B cell (primary cell): ENCODE measurements around the gene PDHX. TPM values are rescaled to one million over a fixed set of nuclear protein-coding genes. Genes with fewer than 3 reads are reported as not detected.

ENCODE experiments used
- ATAC-seq: fragments of 200-7000 bp; cut with Tn5 transposase; one replicate; pipeline ENCODE4 v1.10.0; 2021; ENCODE audit warnings: low read depth, mild to moderate bottlenecking, moderate number of reproducible peaks, moderate library complexity
- CTCF ChIA-PET: fragments of 350-600 bp; sonication (Branson Sonifier 250); formaldehyde crosslinking; loops from one replicate; lab custom pipeline; 2021; ENCODE audit warnings: antibody characterized with exemption, inconsistent platforms; lab: Charles Lee
- POLR2A ChIA-PET: fragments of 350-600 bp; sonication (Branson Sonifier 250); formaldehyde crosslinking; loops from one replicate; lab custom pipeline; 2021; ENCODE audit warnings: antibody characterized with exemption; lab: Charles Lee
- DNase-seq: peaks from one replicate; pipeline ENCODE4 v3.0.0; 2013
- H2AFZ ChIP-seq: 2 replicates; pipeline ENCODE4 v1.6.1; 2012; ENCODE audit warnings: mild to moderate bottlenecking, low read depth, low read length; ENCODE audit not compliant: insufficient read depth, poor library complexity, severe bottlenecking
- H3K27ac ChIP-seq, 2 donors: 1 replicate in 1 of 2; 2 replicates in 1 of 2; pipeline ENCODE4 v1.5.1; 2012 to 2013; ENCODE audit warnings: low read length in 2 of 2, mild to moderate bottlenecking in 2 of 2, moderate library complexity in 1 of 2
- H3K27me3 ChIP-seq, 4 experiments: fragments of 200-600 bp in 1 of 4; sonication (generic) in 1 of 4; replicated peaks in 1 of 4; 1 replicate in 2 of 4; 2 replicates in 2 of 4; pipeline versions ENCODE4 v1.6.1 to v1.7.0; 2013 to 2016; ENCODE audit warnings: low read length in 3 of 4, mild to moderate bottlenecking in 2 of 4, mixed read lengths in 1 of 4, moderate library complexity in 1 of 4; ENCODE audit not compliant: insufficient read depth in 4 of 4, control insufficient read depth in 3 of 4; ENCODE audit errors: control extremely low read depth in 1 of 4
- H3K36me3 ChIP-seq, 2 experiments: replicated peaks in 1 of 2; 1 replicate in 1 of 2; 2 replicates in 1 of 2; pipeline versions ENCODE4 v1.6.1 to v1.7.1; 2013; ENCODE audit warnings: low read length in 1 of 2; ENCODE audit not compliant: insufficient read depth in 2 of 2, control insufficient read depth in 1 of 2; ENCODE audit errors: control extremely low read depth in 1 of 2, extremely low read depth in 1 of 2
- H3K4me1 ChIP-seq, 2 donors: fragments of 200-600 bp in 1 of 2; sonication (generic) in 1 of 2; 1 replicate in 1 of 2; 2 replicates in 1 of 2; pipeline versions ENCODE4 v1.5.1 to v1.6.1; 2013 to 2017; ENCODE audit warnings: low read length in 2 of 2; ENCODE audit not compliant: control insufficient read depth in 2 of 2, insufficient read depth in 2 of 2
- H3K4me2 ChIP-seq: replicated peaks from 2 replicates; pipeline ENCODE3; 2012; ENCODE audit warnings: mild to moderate bottlenecking, low read depth, low read length; ENCODE audit not compliant: poor library complexity, severe bottlenecking
- H3K4me3 ChIP-seq, 5 experiments: fragments of 200-600 bp in 1 of 5; sonication (generic) in 1 of 5; 1 replicate in 3 of 5; 2 replicates in 2 of 5; pipeline versions ENCODE4 v1.5.1 to v1.7.0; 2011 to 2016; ENCODE audit warnings: low read length in 4 of 5, mild to moderate bottlenecking in 4 of 5, low read depth in 2 of 5, control low read depth in 1 of 5, moderate library complexity in 1 of 5; ENCODE audit not compliant: insufficient read depth in 1 of 5; ENCODE audit errors: control extremely low read depth in 1 of 5, extremely low read depth in 1 of 5
- H3K79me2 ChIP-seq: fragments of 200-600 bp; sonication (generic); one replicate; pipeline ENCODE4 v1.6.0; 2016; ENCODE audit warnings: low read length; ENCODE audit not compliant: control insufficient read depth, insufficient read depth
- H3K9ac ChIP-seq: fragments of 200-600 bp; sonication (generic); 2 replicates; pipeline ENCODE4 v1.6.1; 2017; ENCODE audit warnings: mild to moderate bottlenecking, low read length, moderate library complexity
- H3K9me3 ChIP-seq, 3 donors: one replicate each; pipeline versions ENCODE4 v1.6.1 to v1.7.1; 2013; ENCODE audit warnings: low read length in 2 of 3; ENCODE audit not compliant: control insufficient read depth in 2 of 3, insufficient read depth in 1 of 3; ENCODE audit errors: control extremely low read depth in 1 of 3
- H4K20me1 ChIP-seq: 2 replicates; pipeline ENCODE4 v1.6.0; 2012; ENCODE audit warnings: mild to moderate bottlenecking, low read length; ENCODE audit not compliant: insufficient read depth, control insufficient read depth, poor library complexity, severe bottlenecking
- H3K27ac Mint-ChIP-seq: one replicate; pipeline ENCODE4 v1.8.0; 2021; ENCODE audit warnings: mixed read lengths
- H3K27me3 Mint-ChIP-seq: one replicate; pipeline ENCODE4 v1.8.0; 2021; ENCODE audit warnings: mixed read lengths
- H3K4me1 Mint-ChIP-seq: one replicate; pipeline ENCODE4 v1.8.0; 2021; ENCODE audit warnings: mixed read lengths
- H3K4me3 Mint-ChIP-seq: one replicate; pipeline ENCODE4 v1.8.0; 2021; ENCODE audit warnings: mixed read lengths
- H3K9me3 Mint-ChIP-seq: one replicate; pipeline ENCODE4 v1.8.0; 2022; ENCODE audit warnings: mixed read lengths; ENCODE audit not compliant: insufficient read depth
- EZH2 ChIP-seq: IDR thresholded peaks from 2 replicates; pipeline ENCODE4 v1.6.1; 2012; ENCODE audit warnings: borderline replicate concordance, low read depth, mild to moderate bottlenecking, moderate library complexity, low read length; ENCODE audit not compliant: insufficient read depth, poor library complexity, severe bottlenecking
- WGBS: methylation state at CpG from one replicate; pipeline ENCODE4 v1.1.5; 2013; ENCODE audit warnings: missing lambda C conversion rate; ENCODE audit not compliant: insufficient coverage; 5-methylcytosine and 5-hydroxymethylcytosine counted together
- intact Hi-C: fragments of 100-400 bp; cut with micrococcal nuclease; formaldehyde crosslinking; loops from one replicate; pipeline ENCODE4 v1.10.0; 2022
- polyA plus RNA-seq: library from polyadenylated mRNA; depleted of rRNA; stranded (reverse); fragments of >200 nt; gene quantifications from 2 replicates; pipeline ENCODE4 v1.2.3, GENCODE V29; 2012
- total RNA-seq, 2 donors: library from RNA; stranded (reverse); fragments of 120-200 nt in 1 of 2; gene quantifications; 1 replicate in 1 of 2; 2 replicates in 1 of 2; pipeline versions ENCODE4 v1.2.3 to v1.2.4, GENCODE V29; 2013 to 2022
- TF ChIP-seq, protein P1 (sequence below): fragments of 200-600 bp; IDR thresholded peaks from one replicate; pipeline ENCODE4 v1.8.0; 2022; ENCODE audit warnings: antibody characterized with exemption, mild to moderate bottlenecking

Gene PDHX
- total and polyA plus RNA-seq, 2 donors (not counting 1 experiment from before 2014, with no cell fraction given), result 6.2 to 35.4 TPM

DNA sequence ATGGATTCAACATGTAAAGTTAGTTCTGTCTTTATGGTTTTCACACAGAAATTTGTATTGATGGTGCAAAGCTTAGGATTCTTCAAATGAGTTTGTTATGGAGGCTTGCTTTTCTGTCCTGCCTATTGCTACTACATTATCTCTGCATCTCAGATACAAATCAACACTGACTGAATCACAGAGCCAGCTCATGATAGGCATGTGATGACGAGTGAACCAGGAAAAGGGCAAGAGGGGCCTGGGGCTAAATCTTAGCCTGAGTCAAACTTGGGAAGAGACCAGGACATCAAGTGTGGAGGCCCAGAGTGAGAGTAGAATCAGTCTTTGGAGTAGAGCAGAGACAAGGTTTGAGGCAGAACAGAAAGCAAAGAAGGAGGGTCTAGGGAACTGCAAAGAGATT lies 115.4 kb downstream of the PDHX start:
- H3K27ac ChIP-seq, result no peak overlapping the region
- H3K4me3 Mint-ChIP-seq, result no peak overlapping the region
- ChIA-PET CTCF (interaction anchor here (1.2 to 1.5 kb wide), 3 partner anchors 32 to 107 kb away, joined by 3 to 5 read pairs (median 5); no protein-coding TSS in a partner anchor), POLR2A (no interaction called here)
- H3K79me2 ChIP-seq, result no peaks in the 10 kb centered on the region
- peaks cover 0 to 1% (median 0%) of the 10 kb centered on the region in 3 donors for H3K9me3 ChIP-seq
- H3K27me3 Mint-ChIP-seq, result no peaks in the 10 kb centered on the region
- H3K4me1 Mint-ChIP-seq, result peaks cover 37% of the 10 kb centered on the region
- peaks cover 26 to 31% of the 10 kb centered on the region in 2 donors for H3K4me1 ChIP-seq
- no peak overlapping the region for H3K9ac ChIP-seq
- intact Hi-C loops, result loop anchor here (2.0 kb wide), 1 partner anchor 19 kb away; no protein-coding TSS in a partner anchor
- no peaks in the 10 kb centered on the region for H4K20me1 ChIP-seq
- no peak overlapping the region for H3K4me2 ChIP-seq
- 67% methylated on average over 1 of the region's 1 CpG for WGBS
- H3K27me3 ChIP-seq, result no peaks in the 10 kb centered on the region
- no peak overlapping the region for H2AFZ ChIP-seq
- no peaks in the 10 kb centered on the region for H3K36me3 ChIP-seq
- no peak overlapping the region for H3K27ac Mint-ChIP-seq
- ATAC-seq (no peak), DNase-seq (no peak)
- no peak for TF ChIP-seq EZH2
- TF ChIP-seq, protein P1, sequence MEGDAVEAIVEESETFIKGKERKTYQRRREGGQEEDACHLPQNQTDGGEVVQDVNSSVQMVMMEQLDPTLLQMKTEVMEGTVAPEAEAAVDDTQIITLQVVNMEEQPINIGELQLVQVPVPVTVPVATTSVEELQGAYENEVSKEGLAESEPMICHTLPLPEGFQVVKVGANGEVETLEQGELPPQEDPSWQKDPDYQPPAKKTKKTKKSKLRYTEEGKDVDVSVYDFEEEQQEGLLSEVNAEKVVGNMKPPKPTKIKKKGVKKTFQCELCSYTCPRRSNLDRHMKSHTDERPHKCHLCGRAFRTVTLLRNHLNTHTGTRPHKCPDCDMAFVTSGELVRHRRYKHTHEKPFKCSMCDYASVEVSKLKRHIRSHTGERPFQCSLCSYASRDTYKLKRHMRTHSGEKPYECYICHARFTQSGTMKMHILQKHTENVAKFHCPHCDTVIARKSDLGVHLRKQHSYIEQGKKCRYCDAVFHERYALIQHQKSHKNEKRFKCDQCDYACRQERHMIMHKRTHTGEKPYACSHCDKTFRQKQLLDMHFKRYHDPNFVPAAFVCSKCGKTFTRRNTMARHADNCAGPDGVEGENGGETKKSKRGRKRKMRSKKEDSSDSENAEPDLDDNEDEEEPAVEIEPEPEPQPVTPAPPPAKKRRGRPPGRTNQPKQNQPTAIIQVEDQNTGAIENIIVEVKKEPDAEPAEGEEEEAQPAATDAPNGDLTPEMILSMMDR, result no peak
- peaks cover 4% of the 10 kb centered on the region for H3K9me3 Mint-ChIP-seq
- no peak overlapping the region for H3K4me3 ChIP-seq

DNA sequence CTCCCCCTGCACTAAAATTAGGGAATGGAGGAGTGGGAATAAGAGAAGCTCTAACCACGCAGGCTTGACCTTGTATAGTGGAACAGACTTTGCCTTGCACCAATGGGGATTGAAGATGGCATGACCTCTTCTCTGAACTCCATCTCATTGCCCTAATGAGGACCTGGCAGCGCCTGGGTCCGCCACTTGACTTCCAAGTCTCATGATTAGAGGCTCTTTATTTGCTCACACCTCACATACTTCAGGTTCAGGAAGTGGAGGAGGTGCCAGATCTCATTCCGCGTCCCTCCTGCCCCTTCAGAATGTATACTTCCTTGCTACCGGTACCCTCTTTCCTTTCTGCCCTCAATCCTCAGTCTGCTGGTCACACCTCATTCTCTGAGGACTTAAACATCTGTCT lies 116.6 kb downstream of the PDHX start:
- Histone ChIP-seq H3K27me3 (no peaks in the 10 kb centered on the region), H3K27ac (no peak overlapping the region), H3K4me3 (no peak overlapping the region), H3K4me1 (peaks cover 26 to 31% of the 10 kb centered on the region in 2 donors), H3K4me2 (no peak overlapping the region), H4K20me1 (no peaks in the 10 kb centered on the region), H3K9ac (no peak overlapping the region), H3K9me3 (peaks cover 0 to 1% (median 0%) of the 10 kb centered on the region in 3 donors), H3K36me3 (no peaks in the 10 kb centered on the region), H2AFZ (no peak overlapping the region), H3K79me2 (no peaks in the 10 kb centered on the region)
- peaks cover 4% of the 10 kb centered on the region for H3K9me3 Mint-ChIP-seq
- ATAC-seq (no peak), DNase-seq (no peak)
- H3K4me1 Mint-ChIP-seq, result peaks cover 38% of the 10 kb centered on the region
- no peaks in the 10 kb centered on the region for H3K27me3 Mint-ChIP-seq
- CTCF ChIA-PET, result no interaction called here
- 86% methylated on average over 4 of the region's 6 CpGs for WGBS
- no peak for TF ChIP-seq EZH2
- TF ChIP-seq, protein P1, result no peak
- intact Hi-C loops, result no loop called here
- POLR2A ChIA-PET, result no interaction called here
- no peak overlapping the region for H3K27ac Mint-ChIP-seq
- H3K4me3 Mint-ChIP-seq, result no peak overlapping the region
